GM18951 (cell line): ENCODE data around the gene SH3RF3.

Source experiments
- POLR2A ChIP-seq: IDR thresholded peaks from 4 replicates; pipeline ENCODE4 v1.6.1; 2011; ENCODE audit warnings: mild to moderate bottlenecking; ENCODE audit not compliant: insufficient read length, insufficient read depth; ENCODE audit errors: extremely low read depth
- in situ Hi-C: fragments of 300-500 bp; cut with MboI; formaldehyde crosslinking; loops from one replicate; pipeline ENCODE4 v1.12.0; 2022; ENCODE audit warnings: low sequenced_read_pairs, mixed read lengths, inconsistent platforms; ENCODE audit not compliant: unreplicated experiment

SH3RF3 gene

GRCh38 chr2:109499566-109499965 lies 370.6 kb downstream of the SH3RF3 start:
- in situ Hi-C loops: no loop called here
- TF ChIP-seq POLR2A: no peak

GRCh38 chr2:109500910-109501309 lies 371.9 kb downstream of the SH3RF3 start:
- in situ Hi-C loops: loop anchor here (25.0 kb wide), 1 partner anchor 364 kb away; the partner anchor contains the start of gene SH3RF3
- TF ChIP-seq POLR2A: no peak

GRCh38 chr2:109501461-109501860 lies 372.5 kb downstream of the SH3RF3 start:
- TF ChIP-seq POLR2A: no peak
- in situ Hi-C loops: loop anchor here (25.0 kb wide), 1 partner anchor 364 kb away; the partner anchor contains the start of gene SH3RF3

- in situ Hi-C loops: loop anchor here (25.0 kb wide), 1 partner anchor 366 kb away; the partner anchor contains the start of gene SH3RF3
Observed at GRCh38 chr2:109503191-109503590, 374.2 kb downstream of the SH3RF3 start.

GRCh38 chr2:109507217-109507616 lies 378.2 kb downstream of the SH3RF3 start:
- in situ Hi-C loops: loop anchor here (25.0 kb wide), 1 partner anchor 370 kb away; the partner anchor contains the start of gene SH3RF3
- TF ChIP-seq POLR2A: no peak

More at GRCh38 chr2:109503191-109503590, 374.2 kb downstream of the SH3RF3 start:
- no peak for TF ChIP-seq POLR2A

GRCh38 chr2:109507828-109508227 lies 378.8 kb downstream of the SH3RF3 start:
- TF ChIP-seq POLR2A: no peak
- in situ Hi-C loops: loop anchor here (25.0 kb wide), 1 partner anchor 371 kb away; the partner anchor contains the start of gene SH3RF3

- in situ Hi-C loops: loop anchor here (25.0 kb wide), 1 partner anchor 371 kb away; the partner anchor contains the start of gene SH3RF3
Observed at GRCh38 chr2:109508556-109508955, 379.6 kb downstream of the SH3RF3 start.

GRCh38 chr2:109510136-109511028 lies 381.4 kb downstream of the SH3RF3 start:
- in situ Hi-C loops: loop anchor here (25.0 kb wide), 1 partner anchor 373 kb away; the partner anchor contains the start of gene SH3RF3
- TF ChIP-seq POLR2A: no peak

More at GRCh38 chr2:109508556-109508955, 379.6 kb downstream of the SH3RF3 start:
- no peak for TF ChIP-seq POLR2A

- TF ChIP-seq POLR2A: no peak
- in situ Hi-C loops: loop anchor here (25.0 kb wide), 1 partner anchor 374 kb away; the partner anchor contains the start of gene SH3RF3
Observed at GRCh38 chr2:109511168-109511567, 382.2 kb downstream of the SH3RF3 start.

- in situ Hi-C loops: loop anchor here (25.0 kb wide), 1 partner anchor 375 kb away; the partner anchor contains the start of gene SH3RF3
- no peak for TF ChIP-seq POLR2A
Observed at GRCh38 chr2:109512076-109512475, 383.1 kb downstream of the SH3RF3 start.

GRCh38 chr2:109513230-109513629 lies 384.2 kb downstream of the SH3RF3 start:
- TF ChIP-seq POLR2A: no peak
- in situ Hi-C loops: loop anchor here (25.0 kb wide), 1 partner anchor 376 kb away; the partner anchor contains the start of gene SH3RF3

- in situ Hi-C loops: loop anchor here (25.0 kb wide), 1 partner anchor 377 kb away; the partner anchor contains the start of gene SH3RF3
Observed at GRCh38 chr2:109513749-109514588, 385.0 kb downstream of the SH3RF3 start.

More at GRCh38 chr2:109513749-109514588, 385.0 kb downstream of the SH3RF3 start:
- TF ChIP-seq POLR2A: no peak
